ENCODE data around the gene BEST1.

The BEST1 gene

DNA sequence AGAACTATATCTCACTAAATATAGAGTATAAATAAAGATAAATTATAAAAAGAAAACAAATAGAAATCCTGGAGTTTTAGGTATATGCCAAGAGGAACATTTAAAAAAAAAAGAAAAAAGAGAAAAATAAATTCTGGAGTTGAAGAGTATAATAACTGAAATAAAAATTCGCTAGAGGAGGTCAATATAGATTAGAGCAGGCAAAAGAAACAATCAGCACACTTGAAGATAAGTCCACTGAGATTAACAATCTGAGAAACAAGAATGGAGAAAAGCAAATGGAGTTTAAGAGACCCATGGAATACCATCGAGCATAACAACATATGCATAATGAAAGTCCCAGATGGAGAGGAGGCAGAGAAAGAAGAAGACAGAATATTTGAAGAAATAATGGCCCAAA lies 14.3 kb upstream of the BEST1 start:
- Histone ChIP-seq H3K4me1 (ENCODE audit: insufficient read depth, insufficient read length) (no peaks in the 10 kb centered on the region), H3K36me3 (ENCODE audit: insufficient read depth, insufficient read length, low read length) (no peaks in the 10 kb centered on the region), H3K9me3 (ENCODE audit: insufficient read depth, low read length) (peaks cover 19% of the 10 kb centered on the region), H3K27me3 (ENCODE audit: insufficient read depth, insufficient read length) (no peaks in the 10 kb centered on the region), H3K4me3 (ENCODE audit: insufficient read length, low read depth) (no peak overlapping the region), H3K9ac (ENCODE audit: insufficient read length, low read depth) (no peak overlapping the region)
- no peak for DNase-seq (ENCODE audit: low read depth, low spot score)
- TF ChIP-seq SUZ12 (IDR thresholded peaks at IDR 0.05; ENCODE audit: extremely low read depth, insufficient read depth, insufficient read length): no peak
- no peak for TF ChIP-seq ZNF274 (IDR thresholded peaks at IDR 0.05; ENCODE audit: low read depth, low read length)
- no peak for TF ChIP-seq YY1 (IDR thresholded peaks at IDR 0.05; ENCODE audit: insufficient read depth, insufficient read length)

DNA sequence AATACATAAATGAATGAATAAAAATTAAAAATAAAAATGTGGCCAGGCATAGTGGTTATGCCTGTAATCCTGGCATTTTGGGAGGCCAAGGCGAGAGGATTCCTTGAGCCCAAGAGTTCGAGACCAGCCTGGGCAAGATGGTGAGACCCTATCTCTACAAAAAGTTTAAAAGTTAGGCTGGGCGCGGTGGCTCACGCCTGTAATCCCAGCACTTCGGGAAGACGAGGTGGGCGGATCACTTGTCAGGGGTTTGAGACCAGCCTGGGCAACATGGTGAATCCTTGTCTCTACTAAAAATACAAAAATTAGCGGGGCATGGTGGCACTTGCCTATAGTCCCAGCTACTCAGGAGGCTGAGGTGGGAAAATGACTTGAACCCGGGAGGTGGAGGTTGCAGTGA lies 9.7 kb upstream of the BEST1 start:
- Histone ChIP-seq H3K9me3 (ENCODE audit: insufficient read depth, low read length) (peaks cover 12% of the 10 kb centered on the region), H3K27me3 (ENCODE audit: insufficient read depth, insufficient read length) (no peaks in the 10 kb centered on the region), H3K4me1 (ENCODE audit: insufficient read depth, insufficient read length) (no peaks in the 10 kb centered on the region), H3K4me3 (ENCODE audit: insufficient read length, low read depth) (no peak overlapping the region), H3K36me3 (ENCODE audit: insufficient read depth, insufficient read length, low read length) (no peaks in the 10 kb centered on the region), H3K9ac (ENCODE audit: insufficient read length, low read depth) (no peak overlapping the region)
- DNase-seq (ENCODE audit: low read depth, low spot score): no peak
- TF ChIP-seq YY1 (IDR thresholded peaks at IDR 0.05; ENCODE audit: insufficient read depth, insufficient read length) (no peak), SUZ12 (IDR thresholded peaks at IDR 0.05; ENCODE audit: extremely low read depth, insufficient read depth, insufficient read length) (no peak), ZNF274 (IDR thresholded peaks at IDR 0.05; ENCODE audit: low read depth, low read length) (no peak)

DNA sequence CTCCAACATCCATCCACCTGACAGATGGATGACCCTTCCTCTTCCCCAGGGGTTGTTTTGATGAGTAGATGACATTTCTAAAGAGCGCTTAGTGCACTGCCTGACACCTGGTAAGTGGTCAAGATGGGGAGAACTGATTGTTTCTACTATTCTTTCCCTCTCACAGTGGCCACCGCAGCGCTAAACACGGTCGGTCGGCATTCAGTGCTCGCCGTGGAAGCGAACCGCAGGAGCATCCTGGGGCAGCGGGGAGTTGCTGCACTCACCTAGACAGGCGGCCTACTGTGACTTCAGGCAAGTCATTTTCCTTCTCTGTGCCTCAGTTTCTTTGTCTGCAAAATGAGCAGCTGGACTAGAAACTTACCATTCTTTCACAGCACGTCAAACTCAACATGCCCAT lies 5.0 kb upstream of the BEST1 start:
- no peak for TF ChIP-seq SUZ12 (IDR thresholded peaks at IDR 0.05; ENCODE audit: extremely low read depth, insufficient read depth, insufficient read length)
- TF ChIP-seq YY1 (IDR thresholded peaks at IDR 0.05; ENCODE audit: insufficient read depth, insufficient read length): no peak
- no peak for TF ChIP-seq ZNF274 (IDR thresholded peaks at IDR 0.05; ENCODE audit: low read depth, low read length)
- Histone ChIP-seq H3K4me1 (ENCODE audit: insufficient read depth, insufficient read length) (peaks cover 5% of the 10 kb centered on the region), H3K9me3 (ENCODE audit: insufficient read depth, low read length) (no peaks in the 10 kb centered on the region), H3K36me3 (ENCODE audit: insufficient read depth, insufficient read length, low read length) (no peaks in the 10 kb centered on the region), H3K27me3 (ENCODE audit: insufficient read depth, insufficient read length) (no peaks in the 10 kb centered on the region), H3K4me3 (ENCODE audit: insufficient read length, low read depth) (no peak overlapping the region), H3K9ac (ENCODE audit: insufficient read length, low read depth) (no peak overlapping the region)
- DNase-seq (ENCODE audit: low read depth, low spot score): no peak

DNA sequence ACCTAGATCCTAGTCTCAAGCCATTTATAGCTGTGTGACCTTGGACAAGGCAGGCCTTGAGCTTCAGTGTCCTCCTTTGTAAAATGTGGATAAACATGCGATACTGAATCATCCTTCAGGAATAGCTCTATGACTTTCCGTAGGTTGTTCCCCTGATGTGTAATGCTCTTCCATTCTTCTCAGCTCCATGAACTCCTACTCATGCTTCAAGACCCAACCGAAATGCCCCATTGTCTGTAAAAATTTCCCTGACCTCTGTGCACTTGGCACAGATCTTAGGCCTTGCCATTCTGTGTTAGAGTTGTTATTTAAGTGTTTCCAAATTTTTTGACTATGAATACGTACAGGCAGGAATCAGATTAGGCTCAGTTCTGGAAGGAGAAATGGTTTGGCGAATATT lies 3.3 kb upstream of the BEST1 start:
- no peak for TF ChIP-seq ZNF274 (IDR thresholded peaks at IDR 0.05; ENCODE audit: low read depth, low read length)
- H3K36me3 ChIP-seq (ENCODE audit: insufficient read depth, insufficient read length, low read length): no peaks in the 10 kb centered on the region
- H3K9me3 ChIP-seq (ENCODE audit: insufficient read depth, low read length): no peaks in the 10 kb centered on the region
- H3K27me3 ChIP-seq (ENCODE audit: insufficient read depth, insufficient read length): no peaks in the 10 kb centered on the region
- no peak overlapping the region for H3K4me3 ChIP-seq (ENCODE audit: insufficient read length, low read depth)
- DNase-seq (ENCODE audit: low read depth, low spot score): no peak
- peaks cover 7% of the 10 kb centered on the region for H3K4me1 ChIP-seq (ENCODE audit: insufficient read depth, insufficient read length)
- no peak overlapping the region for H3K9ac ChIP-seq (ENCODE audit: insufficient read length, low read depth)

DNA sequence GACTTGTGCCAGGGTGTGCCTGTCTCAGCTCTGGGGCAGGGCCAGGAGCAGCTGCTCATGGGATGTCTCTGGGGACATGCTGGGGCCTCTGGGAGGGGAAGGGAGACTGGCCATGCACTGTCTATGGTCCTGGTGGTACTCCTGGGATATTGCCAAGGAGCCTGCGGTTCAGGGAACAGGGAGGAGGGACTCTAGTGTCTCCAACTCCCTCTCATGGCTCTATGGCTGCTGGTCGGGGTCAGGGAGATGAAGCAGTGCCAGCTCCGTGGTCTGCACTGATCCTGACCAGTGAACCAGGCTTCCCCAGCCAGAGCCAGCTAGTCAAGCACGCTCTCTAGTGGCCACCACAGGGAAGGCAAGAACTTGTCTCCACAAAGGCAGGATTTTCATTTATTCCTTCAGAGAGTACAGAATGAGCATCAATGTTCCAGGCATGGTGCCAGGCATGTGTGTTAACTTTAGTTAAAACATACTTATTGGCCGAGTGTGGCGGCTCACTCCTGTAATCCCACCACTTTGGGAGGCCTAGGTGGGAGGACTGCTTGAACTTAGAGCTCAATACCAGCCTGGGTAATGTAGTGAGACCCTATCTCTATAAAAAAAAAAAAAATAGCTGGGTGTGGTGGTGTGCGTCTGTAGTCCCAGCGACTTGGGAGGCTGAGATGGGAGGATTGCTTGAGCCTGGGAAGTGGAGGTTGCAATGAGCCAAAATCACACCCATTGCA lies 2.5 kb upstream of the BEST1 start:
- TF ChIP-seq YY1 (IDR thresholded peaks at IDR 0.05; ENCODE audit: insufficient read depth, insufficient read length) (no peak), SUZ12 (IDR thresholded peaks at IDR 0.05; ENCODE audit: extremely low read depth, insufficient read depth, insufficient read length) (no peak), ZNF274 (IDR thresholded peaks at IDR 0.05; ENCODE audit: low read depth, low read length) (no peak)
- H3K9me3 ChIP-seq (ENCODE audit: insufficient read depth, low read length): no peaks in the 10 kb centered on the region
- H3K4me3 ChIP-seq (ENCODE audit: insufficient read length, low read depth): no peak overlapping the region
- DNase-seq (ENCODE audit: low read depth, low spot score): no peak
- H3K4me1 ChIP-seq (ENCODE audit: insufficient read depth, insufficient read length): peaks cover 7% of the 10 kb centered on the region
- H3K27me3 ChIP-seq (ENCODE audit: insufficient read depth, insufficient read length): no peaks in the 10 kb centered on the region
- peak overlapping the region; percentile 52 for H3K9ac ChIP-seq (ENCODE audit: insufficient read length, low read depth)
- H3K36me3 ChIP-seq (ENCODE audit: insufficient read depth, insufficient read length, low read length): no peaks in the 10 kb centered on the region

DNA sequence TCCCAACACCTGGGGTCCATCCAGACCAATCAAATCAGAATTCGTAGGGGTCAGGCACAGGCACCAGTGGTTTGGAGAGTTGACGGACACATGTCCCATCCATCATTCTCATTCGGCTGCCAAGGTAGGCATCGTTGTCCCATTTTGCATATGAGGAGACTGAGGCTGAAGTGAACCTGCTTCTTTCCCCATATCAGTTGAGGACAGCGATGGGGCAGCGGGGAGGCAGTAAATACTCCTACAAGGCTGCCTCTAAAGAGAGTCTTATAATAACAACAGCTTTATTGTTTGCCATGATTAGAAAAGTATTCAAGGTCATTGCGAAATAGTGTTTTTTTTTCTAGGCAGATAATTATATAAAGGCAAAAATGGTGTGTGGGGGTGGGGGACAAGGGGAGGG lies 1.6 kb upstream of the BEST1 start:
- no peak for DNase-seq (ENCODE audit: low read depth, low spot score)
- peaks cover 7% of the 10 kb centered on the region for H3K4me1 ChIP-seq (ENCODE audit: insufficient read depth, insufficient read length)
- no peaks in the 10 kb centered on the region for H3K27me3 ChIP-seq (ENCODE audit: insufficient read depth, insufficient read length)
- H3K4me3 ChIP-seq (ENCODE audit: insufficient read length, low read depth): no peak overlapping the region
- no peak overlapping the region for H3K9ac ChIP-seq (ENCODE audit: insufficient read length, low read depth)
- TF ChIP-seq YY1 (IDR thresholded peaks at IDR 0.05; ENCODE audit: insufficient read depth, insufficient read length) (no peak), ZNF274 (IDR thresholded peaks at IDR 0.05; ENCODE audit: low read depth, low read length) (no peak), SUZ12 (IDR thresholded peaks at IDR 0.05; ENCODE audit: extremely low read depth, insufficient read depth, insufficient read length) (no peak)
- H3K9me3 ChIP-seq (ENCODE audit: insufficient read depth, low read length): no peaks in the 10 kb centered on the region
- no peaks in the 10 kb centered on the region for H3K36me3 ChIP-seq (ENCODE audit: insufficient read depth, insufficient read length, low read length)

DNA sequence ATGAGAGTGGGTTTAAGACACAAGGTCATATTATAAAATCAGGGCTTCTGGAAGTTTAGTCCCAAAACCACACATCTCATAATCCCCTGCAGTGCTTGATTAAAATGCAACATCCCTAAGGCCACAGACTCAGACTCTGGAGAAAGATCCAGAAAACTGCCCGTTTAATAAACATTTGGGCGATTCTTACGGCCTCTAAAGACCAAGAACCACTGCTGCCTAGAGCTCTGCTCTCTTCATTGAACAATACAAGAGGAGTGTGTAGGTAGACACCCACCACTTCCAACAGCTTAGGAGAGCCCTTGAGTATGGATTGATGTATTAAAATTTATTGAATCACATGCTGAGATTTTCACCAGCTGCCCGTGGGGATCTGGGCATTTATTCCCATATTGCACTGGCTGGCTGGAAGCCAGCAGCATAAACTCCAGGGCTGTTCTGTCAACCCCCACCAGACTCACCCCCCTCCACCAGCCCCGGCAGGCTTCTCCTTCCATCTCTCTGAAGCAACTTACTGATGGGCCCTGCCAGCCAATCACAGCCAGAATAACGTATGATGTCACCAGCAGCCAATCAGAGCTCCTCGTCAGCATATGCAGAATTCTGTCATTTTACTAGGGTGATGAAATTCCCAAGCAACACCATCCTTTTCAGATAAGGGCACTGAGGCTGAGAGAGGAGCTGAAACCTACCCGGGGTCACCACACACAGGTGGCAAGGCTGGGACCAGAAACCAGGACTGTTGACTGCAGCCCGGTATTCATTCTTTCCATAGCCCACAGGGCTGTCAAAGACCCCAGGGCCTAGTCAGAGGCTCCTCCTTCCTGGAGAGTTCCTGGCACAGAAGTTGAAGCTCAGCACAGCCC lies 749 bp upstream of the BEST1 start:
- H3K9me3 ChIP-seq (ENCODE audit: insufficient read depth, low read length): no peaks in the 10 kb centered on the region
- H3K9ac ChIP-seq (ENCODE audit: insufficient read length, low read depth): no peak overlapping the region
- DNase-seq (ENCODE audit: low read depth, low spot score): no peak
- peaks cover 7% of the 10 kb centered on the region for H3K4me1 ChIP-seq (ENCODE audit: insufficient read depth, insufficient read length)
- H3K27me3 ChIP-seq (ENCODE audit: insufficient read depth, insufficient read length): peaks cover 7% of the 10 kb centered on the region
- TF ChIP-seq ZNF274 (IDR thresholded peaks at IDR 0.05; ENCODE audit: low read depth, low read length) (no peak), YY1 (IDR thresholded peaks at IDR 0.05; ENCODE audit: insufficient read depth, insufficient read length) (no peak), SUZ12 (IDR thresholded peaks at IDR 0.05; ENCODE audit: extremely low read depth, insufficient read depth, insufficient read length) (no peak)
- H3K36me3 ChIP-seq (ENCODE audit: insufficient read depth, insufficient read length, low read length): no peaks in the 10 kb centered on the region
- no peak overlapping the region for H3K4me3 ChIP-seq (ENCODE audit: insufficient read length, low read depth)

Measured in NT2/D1 (cell line).